Measurements from ENCODE around the gene SSR4. TPM values are rescaled to one million over a fixed set of nuclear protein-coding genes. Genes with fewer than 3 reads are reported as not detected.
"Not testable (repeated sequence)": the region's sequence is repeated elsewhere in the genome, so short reads cannot be mapped to it uniquely, and the experiment has no call there.

SSR4 gene
- total RNA-seq, result 331 TPM

DNA sequence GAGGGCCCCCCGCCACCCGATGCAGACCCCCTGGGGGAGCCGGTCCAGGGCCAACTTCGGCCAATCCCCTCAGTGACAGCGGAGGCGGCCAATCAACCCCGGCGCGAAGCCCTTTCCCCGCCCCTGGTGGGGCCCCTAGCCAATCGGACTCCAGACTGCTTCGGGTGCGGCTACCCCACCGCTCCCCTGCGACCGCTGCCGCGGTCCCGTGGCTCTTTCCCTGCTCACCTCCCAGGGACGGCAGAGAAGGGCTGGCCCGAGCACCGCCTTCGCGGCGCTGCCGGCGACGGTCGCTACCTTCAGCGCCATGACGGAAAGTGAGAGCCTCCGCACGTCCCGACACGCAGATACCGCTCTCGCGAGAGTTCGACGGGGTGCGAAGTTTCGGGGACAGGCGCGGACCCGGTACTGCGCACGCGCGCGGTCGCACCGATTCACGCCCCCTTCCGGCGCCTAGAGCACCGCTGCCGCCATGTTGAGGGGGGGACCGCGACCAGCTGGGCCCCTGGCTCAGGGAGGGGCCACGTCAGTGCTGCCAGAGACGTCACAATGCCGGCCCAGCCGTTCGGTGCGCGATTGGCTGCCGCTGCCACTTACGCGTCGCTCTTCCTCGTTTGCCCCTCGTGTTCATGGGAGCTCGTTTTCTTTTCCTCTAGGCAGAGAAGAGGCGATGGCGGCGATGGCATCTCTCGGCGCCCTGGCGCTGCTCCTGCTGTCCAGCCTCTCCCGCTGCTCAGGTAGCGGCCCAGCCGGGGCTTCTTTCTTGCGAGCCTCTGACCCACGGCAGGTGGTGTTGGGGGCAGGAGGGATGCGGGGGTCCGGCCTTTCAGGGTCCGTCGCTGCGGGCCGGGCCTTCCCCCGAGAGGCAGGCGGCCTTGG is at the start of gene SSR4, which contains the start of gene IDH3G:
TSS of gene SSR4 (plus strand) at position 651 of the 879 bp plus-strand sequence. CDS start at position 671, 20 bp downstream.
TSS of gene IDH3G (minus strand) at position 358 of the 879 bp plus-strand sequence. CDS start at position 309, 49 bp downstream.
- peak; percentile 48 to 95 for DNase-seq (ENCODE audit: low spot score in 2 of 2)
- H3K36me3 ChIP-seq, result peaks cover 6 to 29% of the 10 kb centered on the region in 2 donors
- TF ChIP-seq, protein P1, sequence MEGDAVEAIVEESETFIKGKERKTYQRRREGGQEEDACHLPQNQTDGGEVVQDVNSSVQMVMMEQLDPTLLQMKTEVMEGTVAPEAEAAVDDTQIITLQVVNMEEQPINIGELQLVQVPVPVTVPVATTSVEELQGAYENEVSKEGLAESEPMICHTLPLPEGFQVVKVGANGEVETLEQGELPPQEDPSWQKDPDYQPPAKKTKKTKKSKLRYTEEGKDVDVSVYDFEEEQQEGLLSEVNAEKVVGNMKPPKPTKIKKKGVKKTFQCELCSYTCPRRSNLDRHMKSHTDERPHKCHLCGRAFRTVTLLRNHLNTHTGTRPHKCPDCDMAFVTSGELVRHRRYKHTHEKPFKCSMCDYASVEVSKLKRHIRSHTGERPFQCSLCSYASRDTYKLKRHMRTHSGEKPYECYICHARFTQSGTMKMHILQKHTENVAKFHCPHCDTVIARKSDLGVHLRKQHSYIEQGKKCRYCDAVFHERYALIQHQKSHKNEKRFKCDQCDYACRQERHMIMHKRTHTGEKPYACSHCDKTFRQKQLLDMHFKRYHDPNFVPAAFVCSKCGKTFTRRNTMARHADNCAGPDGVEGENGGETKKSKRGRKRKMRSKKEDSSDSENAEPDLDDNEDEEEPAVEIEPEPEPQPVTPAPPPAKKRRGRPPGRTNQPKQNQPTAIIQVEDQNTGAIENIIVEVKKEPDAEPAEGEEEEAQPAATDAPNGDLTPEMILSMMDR (IDR thresholded peaks at IDR 0.05), result peak in 1 of 3 experiments; percentile 13
- H3K27me3 ChIP-seq, result no peaks in the 10 kb centered on the region
- peaks cover 0 to 6% of the 10 kb centered on the region in 2 donors for H3K4me1 ChIP-seq
- H3K27ac ChIP-seq, result peak within 1 kb of the TSS; percentile 93 to 96
- H3K4me3 ChIP-seq, result peak within 1 kb of the TSS; percentile 71 to 76
- H3K9me3 ChIP-seq, result no peaks in the 10 kb centered on the region
- intact Hi-C loops (cut with DNase I), result loop anchor here (1.0 kb wide), 2 partner anchors 70 to 134 kb away; partner anchors contain the start of genes ABCD1 and BCAP31

DNA sequence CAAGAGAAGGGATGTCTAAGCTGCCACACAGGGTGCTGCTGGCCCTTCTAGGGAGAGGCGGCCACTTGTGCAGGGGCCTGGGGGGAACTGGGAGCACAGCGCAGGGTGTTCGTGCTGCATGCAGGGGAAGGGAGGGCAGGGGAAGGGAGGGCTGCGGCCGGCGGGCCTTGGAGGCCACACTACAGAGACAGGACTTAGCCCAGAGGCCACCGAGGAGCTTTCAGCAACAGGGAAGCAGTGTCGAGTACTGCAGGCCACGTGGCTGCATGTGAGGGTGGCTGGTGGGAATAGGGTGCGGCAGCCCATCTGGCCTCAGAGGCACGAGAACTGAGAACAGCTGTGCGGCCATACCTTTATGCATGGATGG is 49.4 kb upstream of the SSR4 start:
- H3K4me1 ChIP-seq; H3K4me3 ChIP-seq; DNase-seq (ENCODE audit: low spot score in 2 of 2); H3K36me3 ChIP-seq; H3K9me3 ChIP-seq; H3K27me3 ChIP-seq; intact Hi-C loops (cut with DNase I): not testable (repeated sequence)
- peak overlapping the region in 1 of 2 donors; percentile 78 for H3K27ac ChIP-seq

DNA sequence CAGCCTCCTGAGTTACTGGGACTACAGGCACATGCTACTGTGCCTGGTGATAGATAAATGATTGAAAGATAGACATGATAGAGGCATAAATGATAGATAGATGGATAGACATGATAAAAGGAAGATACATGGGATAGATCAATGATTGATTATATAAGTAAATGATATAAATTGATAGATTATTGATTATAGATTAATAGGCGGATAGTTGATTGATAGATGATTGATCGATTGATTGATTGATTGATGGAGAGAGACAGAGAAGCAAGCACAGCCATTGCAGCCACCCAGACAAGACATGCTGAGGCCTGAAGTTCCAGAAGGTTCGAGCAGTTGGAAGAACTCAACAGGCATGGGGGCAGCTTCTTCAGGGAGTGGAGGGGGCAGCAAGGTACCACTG is 48.1 kb upstream of the SSR4 start:
- Histone ChIP-seq H3K27ac (no peak overlapping the region), H3K9me3 (no peaks in the 10 kb centered on the region), H3K36me3 (no peaks in the 10 kb centered on the region), H3K4me3 (no peak overlapping the region), H3K27me3 (no peaks in the 10 kb centered on the region), H3K4me1 (no peaks in the 10 kb centered on the region)
- TF ChIP-seq, protein P1 (IDR thresholded peaks at IDR 0.05), result no peak
- intact Hi-C loops (cut with DNase I), result no loop called here
- no peak for DNase-seq (ENCODE audit: low spot score in 2 of 2)

DNA sequence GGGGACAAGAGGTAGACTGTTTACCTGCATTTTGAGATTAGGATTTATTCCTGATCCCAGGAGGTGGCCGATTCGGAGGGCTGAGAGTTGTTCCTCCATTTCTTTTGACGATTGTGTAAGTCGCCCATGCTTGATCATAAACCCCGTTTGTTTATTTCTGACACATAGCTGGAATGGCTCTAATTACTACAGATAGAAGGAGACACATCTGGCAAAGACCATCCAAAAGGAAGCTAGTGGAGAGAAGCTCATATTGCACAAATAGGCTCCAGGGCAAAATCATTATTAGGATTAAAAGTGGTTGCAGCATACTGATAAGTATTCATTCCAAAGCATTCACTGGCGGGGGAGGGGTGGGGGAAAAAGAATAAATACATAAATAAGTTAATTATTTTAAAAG is 47.5 kb upstream of the SSR4 start:
- H3K36me3 ChIP-seq; H3K4me1 ChIP-seq; H3K4me3 ChIP-seq; H3K9me3 ChIP-seq; DNase-seq (ENCODE audit: low spot score in 2 of 2); H3K27ac ChIP-seq; H3K27me3 ChIP-seq; intact Hi-C loops (cut with DNase I): not testable (repeated sequence)

DNA sequence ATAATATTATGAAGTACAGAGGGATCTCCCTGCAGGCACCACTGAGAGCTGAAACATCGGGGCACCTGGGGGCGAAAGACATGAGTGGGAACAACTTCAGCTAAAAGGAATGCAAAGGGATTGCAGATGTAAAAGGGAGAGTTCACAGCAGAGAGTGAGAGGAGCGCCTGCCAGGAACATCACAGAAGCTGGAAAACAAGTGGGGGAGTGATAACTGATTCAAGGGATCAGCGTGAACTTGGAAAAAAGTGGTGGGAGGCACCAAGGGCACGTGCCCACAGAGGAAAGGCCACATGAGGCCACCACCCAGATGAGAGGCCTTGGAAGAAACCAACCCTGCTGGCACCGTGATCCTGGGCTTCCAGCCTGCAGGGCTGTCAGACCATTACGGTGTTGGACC is 45.5 kb upstream of the SSR4 start:
- H3K4me1 ChIP-seq; DNase-seq (ENCODE audit: low spot score in 2 of 2); H3K9me3 ChIP-seq; H3K36me3 ChIP-seq; intact Hi-C loops (cut with DNase I); H3K4me3 ChIP-seq; H3K27ac ChIP-seq; H3K27me3 ChIP-seq: not testable (repeated sequence)

DNA sequence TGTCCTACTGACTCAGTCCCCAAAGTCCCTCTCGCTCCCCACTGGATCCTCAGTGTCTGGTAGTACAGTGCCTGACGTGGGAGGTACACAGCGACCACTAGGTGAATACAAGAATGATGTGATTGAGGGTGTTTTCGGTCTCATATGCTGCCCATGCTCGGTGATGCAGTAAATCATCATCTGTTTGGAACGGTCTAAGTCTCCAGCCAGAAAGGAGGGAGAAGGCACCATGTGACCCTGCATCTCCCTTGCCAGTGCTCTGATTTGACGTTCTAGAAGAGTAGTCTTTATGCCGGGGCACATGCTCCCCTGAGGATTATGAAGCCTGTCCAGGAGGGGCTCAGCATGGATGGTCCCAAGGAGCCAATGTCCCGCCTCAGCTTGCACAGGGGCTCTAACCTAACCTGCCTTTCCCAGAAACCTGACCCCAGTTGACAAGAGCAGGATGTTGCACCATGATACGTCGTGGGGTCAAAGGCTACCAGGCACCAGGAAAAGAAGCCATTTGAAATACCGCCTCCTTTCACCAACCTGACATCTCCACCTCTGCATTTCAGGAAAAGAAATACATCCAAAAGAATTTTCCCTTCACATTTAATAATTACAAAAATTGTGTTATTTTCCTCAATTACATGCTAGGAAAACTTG is 44.2 kb upstream of the SSR4 start:
- no peaks in the 10 kb centered on the region for H3K9me3 ChIP-seq
- no peak overlapping the region for H3K4me3 ChIP-seq
- no peak for DNase-seq (ENCODE audit: low spot score in 2 of 2)
- H3K27me3 ChIP-seq, result no peaks in the 10 kb centered on the region
- intact Hi-C loops (cut with DNase I), result no loop called here
- H3K4me1 ChIP-seq, result no peaks in the 10 kb centered on the region
- H3K27ac ChIP-seq, result no peak overlapping the region
- TF ChIP-seq, protein P1 (IDR thresholded peaks at IDR 0.05), result no peak
- no peaks in the 10 kb centered on the region for H3K36me3 ChIP-seq

DNA sequence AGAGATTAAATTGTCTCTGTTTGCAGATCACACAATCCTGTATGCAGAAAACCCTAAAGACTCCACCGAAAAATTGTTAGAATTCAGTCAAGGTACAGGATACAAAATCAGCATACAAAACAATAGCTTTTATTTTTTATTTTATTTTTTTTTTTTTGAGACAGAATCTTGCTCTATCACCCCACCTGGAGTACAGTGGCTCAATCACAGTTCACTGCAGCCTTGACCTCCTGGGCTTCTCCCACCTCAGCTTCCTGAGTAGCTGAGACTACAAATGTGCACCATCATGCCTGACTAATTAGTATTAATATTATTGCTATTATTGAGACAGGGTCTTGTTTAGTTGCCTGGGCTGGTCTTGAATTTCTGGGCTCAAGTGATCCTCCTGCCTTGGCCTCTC is 39.3 kb upstream of the SSR4 start:
- Histone ChIP-seq H3K27me3 (no peaks in the 10 kb centered on the region), H3K27ac (no peak overlapping the region), H3K4me3 (no peak overlapping the region), H3K4me1 (no peaks in the 10 kb centered on the region), H3K9me3 (peaks cover 0 to 5% of the 10 kb centered on the region in 2 donors), H3K36me3 (no peaks in the 10 kb centered on the region)
- intact Hi-C loops (cut with DNase I), result no loop called here
- TF ChIP-seq, protein P1 (IDR thresholded peaks at IDR 0.05), result no peak
- DNase-seq (ENCODE audit: low spot score in 2 of 2), result no peak

Data from ascending aorta (tissue), 2 donors.